Stimulated activated CD8-positive, alpha-beta memory T cell treated with anti-CD3 and anti-CD28 coated beads, Interleukin-7, amount 100 ng/mL, for 24 hours (primary cell): Measurements from ENCODE around the gene TMEM95.

Experiments used
- DNase-seq: peaks from one replicate; pipeline ENCODE4 v3.0.0-alpha.2; 2020; ENCODE audit warnings: low read depth

The TMEM95 gene

GRCh38 chr17:7404737-7405349 lies 49.9 kb downstream of the TMEM95 start:
- DNase-seq: no peak

GRCh38 chr17:7405350-7406234 lies 50.6 kb downstream of the TMEM95 start:
- no peak for DNase-seq

GRCh38 chr17:7406235-7406825 lies 51.4 kb downstream of the TMEM95 start:
- DNase-seq: no peak
